HS-5 (cell line): ENCODE data around the gene HSPBAP1.

Experiments used
- DNase-seq: peaks from one replicate; pipeline ENCODE4 v3.0.0-alpha.2; 2012; ENCODE audit warnings: low read depth

HSPBAP1 gene, protein sequence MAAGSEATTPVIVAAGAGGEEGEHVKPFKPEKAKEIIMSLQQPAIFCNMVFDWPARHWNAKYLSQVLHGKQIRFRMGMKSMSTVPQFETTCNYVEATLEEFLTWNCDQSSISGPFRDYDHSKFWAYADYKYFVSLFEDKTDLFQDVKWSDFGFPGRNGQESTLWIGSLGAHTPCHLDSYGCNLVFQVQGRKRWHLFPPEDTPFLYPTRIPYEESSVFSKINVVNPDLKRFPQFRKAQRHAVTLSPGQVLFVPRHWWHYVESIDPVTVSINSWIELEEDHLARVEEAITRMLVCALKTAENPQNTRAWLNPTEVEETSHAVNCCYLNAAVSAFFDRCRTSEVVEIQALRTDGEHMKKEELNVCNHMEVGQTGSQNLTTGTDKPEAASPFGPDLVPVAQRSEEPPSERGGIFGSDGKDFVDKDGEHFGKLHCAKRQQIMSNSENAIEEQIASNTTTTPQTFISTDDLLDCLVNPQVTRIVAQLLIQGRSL

GRCh38 chr3:122793568-122794416 lies at the start of gene HSPBAP1:
Gene HSPBAP1, minus strand, starts transcription at chr3:122793831. Its CDS starts 151 bp downstream, at chr3:122793680.
- peak; percentile 74 for DNase-seq

GRCh38 chr3:122835590-122835989 lies 42.0 kb upstream of the HSPBAP1 start:
- DNase-seq, result no peak

DNA sequence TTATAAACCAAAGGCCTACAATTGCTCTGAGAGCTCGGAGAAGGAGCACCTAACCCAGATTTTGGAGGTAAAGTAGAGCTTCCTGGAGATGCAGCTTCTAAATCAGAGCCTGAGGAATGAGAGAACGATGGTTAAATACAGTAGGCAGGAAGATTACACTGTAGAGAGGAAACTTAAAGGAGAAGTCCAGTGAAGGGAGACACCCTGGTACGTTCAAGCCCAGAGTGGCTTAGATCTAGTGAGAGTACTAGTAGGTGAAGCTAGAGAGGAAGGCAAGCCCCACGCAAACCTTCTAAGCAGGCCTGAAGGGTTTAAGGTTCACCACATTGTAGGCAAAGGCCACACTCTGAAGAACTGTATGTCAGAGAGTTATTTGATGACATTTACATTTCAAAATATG lies 34.6 kb upstream of the HSPBAP1 start:
- DNase-seq, result no peak

GRCh38 chr3:122826278-122826677 lies 32.6 kb upstream of the HSPBAP1 start:
- no peak for DNase-seq

DNA sequence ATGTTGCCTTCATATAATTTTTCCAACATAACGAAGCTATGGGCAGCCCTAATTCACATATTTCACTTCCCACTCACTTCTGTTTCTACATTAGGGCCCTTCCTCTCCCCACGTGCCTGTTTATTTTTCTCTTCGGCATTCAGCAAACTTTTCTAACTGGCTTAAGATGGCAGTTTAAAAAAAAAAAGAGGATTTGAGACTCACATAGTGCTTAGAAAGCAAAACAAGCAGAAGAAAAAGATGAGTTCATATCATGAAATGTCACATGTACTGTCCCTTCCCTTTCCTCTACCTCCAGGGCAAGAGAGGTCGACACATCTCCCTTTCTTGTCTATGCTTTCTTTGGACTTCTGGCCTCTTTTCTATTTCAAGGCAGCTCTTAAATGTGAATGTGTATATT lies 31.8 kb upstream of the HSPBAP1 start:
- no peak for DNase-seq

DNA sequence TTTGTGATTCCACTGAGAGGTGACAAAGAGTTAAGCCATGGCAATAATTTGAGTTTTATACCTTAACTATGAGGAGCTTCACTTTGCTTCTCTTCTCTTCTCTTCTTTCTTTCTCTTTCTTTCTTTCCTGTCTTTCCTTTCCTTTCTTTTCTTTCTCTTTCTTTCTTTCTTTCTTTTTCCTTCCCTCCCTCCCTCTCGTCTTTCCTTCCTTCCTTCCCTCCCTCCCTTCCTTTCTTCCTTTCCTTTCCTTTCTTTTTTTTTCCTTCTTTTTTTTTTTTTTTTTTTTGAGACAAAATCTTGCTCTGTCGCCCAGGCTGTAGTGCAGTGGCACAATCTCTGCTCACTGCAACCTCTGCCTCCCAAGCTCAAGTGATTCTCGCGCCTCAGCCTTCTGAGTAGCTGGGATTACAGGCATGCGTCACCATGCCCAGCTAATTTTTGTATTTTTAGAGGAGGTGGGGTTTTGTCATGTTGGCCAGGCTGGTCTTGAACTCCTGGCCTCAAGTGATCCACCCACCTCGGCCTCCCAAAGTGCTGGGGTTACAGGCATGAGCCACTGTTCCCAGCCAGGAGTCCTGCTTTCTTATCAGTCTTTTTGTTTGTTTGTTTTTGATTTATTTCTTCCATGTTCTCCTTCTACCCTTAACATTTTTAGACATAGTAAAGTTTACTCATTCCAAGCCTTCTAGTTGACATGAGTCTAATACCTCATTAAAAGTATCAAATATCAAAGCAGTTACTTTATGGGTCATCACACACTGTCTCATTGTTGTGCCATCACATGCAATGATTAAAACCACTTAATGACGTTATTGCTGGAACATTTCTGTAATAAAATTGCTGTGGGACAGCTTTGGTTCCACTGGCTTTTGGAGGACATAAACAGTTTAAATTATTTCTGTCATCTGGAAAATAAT lies 31.1 kb upstream of the HSPBAP1 start:
- no peak for DNase-seq

DNA sequence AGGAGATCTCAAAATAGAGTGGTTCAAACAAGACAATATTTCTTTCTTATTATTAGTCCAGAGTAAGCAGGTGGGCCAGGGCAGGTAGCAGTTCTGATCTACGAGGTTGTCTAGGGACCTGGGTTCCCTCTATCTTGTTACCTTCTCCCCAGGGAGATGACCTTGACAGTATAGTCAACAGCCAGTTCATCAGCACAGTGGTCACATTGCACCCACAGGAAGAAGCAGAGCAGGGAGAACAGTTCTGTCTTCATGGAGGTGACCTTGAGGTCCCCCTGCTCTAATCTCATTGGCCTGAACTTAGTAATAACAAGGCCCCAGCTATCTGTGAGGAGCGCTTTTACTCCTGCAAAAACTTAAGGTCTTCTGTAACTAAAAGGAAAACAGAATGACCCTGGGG lies 23.0 kb upstream of the HSPBAP1 start:
- no peak for DNase-seq

DNA sequence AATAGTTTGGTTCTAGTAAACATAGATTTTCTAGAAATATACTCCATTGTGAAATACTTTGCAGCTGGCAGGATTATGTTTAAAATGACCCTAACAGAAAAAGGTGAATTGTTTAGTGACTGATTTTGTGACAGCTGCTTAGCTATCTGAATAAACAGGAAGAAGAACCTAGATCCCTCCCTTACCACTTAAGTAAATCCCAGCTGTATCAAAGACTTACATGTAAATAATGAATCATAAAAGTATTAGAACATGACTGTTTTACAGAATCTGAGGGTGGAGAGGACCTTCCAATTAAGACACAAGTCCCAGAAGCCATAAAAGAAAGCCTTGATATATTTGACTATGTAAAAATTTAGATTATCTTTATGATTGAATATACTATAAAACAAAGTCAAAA lies 17.1 kb upstream of the HSPBAP1 start:
- no peak for DNase-seq

GRCh38 chr3:122803977-122804376 lies 10.3 kb upstream of the HSPBAP1 start:
- DNase-seq, result no peak

DNA sequence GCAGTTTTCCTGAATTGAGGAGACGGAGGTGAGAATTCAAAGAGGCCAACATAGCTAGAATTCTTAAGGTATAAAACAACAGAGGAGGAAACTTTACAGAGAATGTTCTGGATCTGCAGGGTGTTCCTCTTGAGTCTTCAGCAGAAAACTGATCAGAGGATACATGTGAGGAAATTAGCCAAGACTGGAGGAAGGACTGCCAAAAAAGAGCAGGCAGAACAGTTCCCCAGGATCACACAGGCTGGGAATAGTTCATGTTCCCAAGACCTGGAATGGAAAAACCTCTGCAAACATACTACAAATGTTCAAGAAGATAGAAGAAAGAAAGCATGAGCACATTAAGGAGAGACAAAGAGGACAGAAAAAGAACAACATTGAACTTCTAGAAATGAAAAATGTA lies 8.7 kb upstream of the HSPBAP1 start:
- no peak for DNase-seq

- DNase-seq, result no peak
These were observed 7.1 kb upstream of the HSPBAP1 start for GRCh38 chr3:122800706-122801237.

GRCh38 chr3:122800031-122800430 lies 6.4 kb upstream of the HSPBAP1 start:
- no peak for DNase-seq

GRCh38 chr3:122799322-122799721 lies 5.7 kb upstream of the HSPBAP1 start:
- no peak for DNase-seq

DNA sequence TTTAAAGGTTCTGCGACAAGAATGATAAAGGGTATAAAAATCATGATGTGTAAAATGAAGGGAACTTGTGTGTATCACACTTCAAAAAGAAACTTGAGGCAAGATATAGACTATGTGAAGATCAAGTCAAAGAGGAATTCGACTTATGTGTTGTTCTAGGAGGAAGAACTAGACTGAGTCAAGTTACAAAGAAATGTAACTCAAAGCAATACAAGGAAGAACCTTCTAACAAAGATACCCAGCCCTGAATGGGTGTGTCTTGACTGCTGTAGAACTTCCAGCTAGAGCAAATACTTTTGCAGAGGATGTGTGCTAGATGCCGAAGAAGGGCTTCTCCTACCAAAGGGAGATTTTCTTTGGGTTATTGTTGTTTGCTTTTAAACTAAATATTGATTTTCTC lies 3.7 kb upstream of the HSPBAP1 start:
- DNase-seq, result no peak

GRCh38 chr3:122795674-122796195 lies 2.1 kb upstream of the HSPBAP1 start:
- no peak for DNase-seq

GRCh38 chr3:122794779-122795673 lies 1.4 kb upstream of the HSPBAP1 start, which contains the start of gene SLC49A4:
Gene SLC49A4, plus strand, starts transcription at chr3:122795069. Its CDS starts 124 bp downstream, at chr3:122795193.
- no peak for DNase-seq

GRCh38 chr3:122794483-122794778 lies 800 bp upstream of the HSPBAP1 start:
- DNase-seq, result no peak

DNA sequence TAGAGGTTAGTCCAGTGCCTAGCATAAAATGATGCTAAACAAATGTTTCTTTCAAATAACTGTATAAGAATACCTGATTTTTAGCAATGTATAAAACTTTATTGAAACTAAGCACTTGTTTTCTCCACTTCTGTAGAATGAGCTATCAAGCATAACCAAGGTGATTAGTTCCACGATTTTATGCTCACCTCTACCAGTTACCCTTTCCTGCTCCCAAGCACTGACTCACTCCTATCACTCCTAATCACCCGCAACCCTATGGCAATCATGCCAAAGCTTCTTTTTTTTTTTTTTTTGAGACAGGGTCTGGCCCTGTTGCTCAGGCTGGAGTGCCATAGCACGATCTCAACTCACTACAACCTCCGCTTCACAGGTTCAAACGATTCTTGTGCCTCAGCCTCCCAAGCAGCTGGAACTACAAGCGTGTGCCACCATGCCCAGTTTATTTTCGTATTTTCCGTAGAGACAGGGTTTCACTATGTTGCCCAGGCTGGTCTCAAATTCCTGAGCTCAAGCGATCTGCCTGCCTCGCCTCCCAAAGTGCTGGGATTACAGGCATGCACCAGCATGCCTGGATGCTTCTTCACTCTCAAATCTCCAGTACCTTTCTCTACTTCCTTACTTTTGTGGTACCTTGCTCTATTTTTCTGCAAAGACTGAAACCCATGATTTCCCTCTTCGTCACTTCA lies 3.9 kb downstream of the HSPBAP1 start:
- no peak for DNase-seq

GRCh38 chr3:122787872-122788271 lies 5.8 kb downstream of the HSPBAP1 start:
- no peak for DNase-seq

DNA sequence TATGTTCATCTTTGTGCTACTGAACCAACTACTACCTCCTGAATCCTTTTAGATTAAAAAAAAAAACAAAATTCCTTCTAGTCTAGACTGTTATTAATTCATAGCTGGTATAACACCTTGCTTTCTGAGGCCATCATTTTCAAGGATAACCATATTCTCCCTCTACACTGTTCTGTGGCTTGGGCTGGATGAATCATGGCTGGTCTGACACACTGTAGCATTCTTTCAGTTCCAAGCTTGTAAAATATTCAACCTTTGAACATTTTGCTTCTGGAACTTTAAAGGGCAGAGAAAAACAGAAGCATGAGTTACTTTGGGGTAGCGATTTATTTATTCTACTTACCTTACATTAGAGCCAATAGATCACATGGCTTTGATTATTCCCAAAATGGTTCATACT lies 7.6 kb downstream of the HSPBAP1 start:
- no peak for DNase-seq
